C4-2B (cell line): Measurements from ENCODE around the gene C1orf185.

Experiments used
- ZFX ChIP-seq: fragments of 450-650 bp; IDR thresholded peaks from 2 replicates; pipeline ENCODE4 v1.6.1; 2017
- TF ChIP-seq, protein P1 (sequence below): fragments of 450-650 bp; conservative IDR thresholded peaks from 2 replicates; pipeline ENCODE4 v1.5.1; 2017; ENCODE audit warnings: mild to moderate bottlenecking

DNA sequence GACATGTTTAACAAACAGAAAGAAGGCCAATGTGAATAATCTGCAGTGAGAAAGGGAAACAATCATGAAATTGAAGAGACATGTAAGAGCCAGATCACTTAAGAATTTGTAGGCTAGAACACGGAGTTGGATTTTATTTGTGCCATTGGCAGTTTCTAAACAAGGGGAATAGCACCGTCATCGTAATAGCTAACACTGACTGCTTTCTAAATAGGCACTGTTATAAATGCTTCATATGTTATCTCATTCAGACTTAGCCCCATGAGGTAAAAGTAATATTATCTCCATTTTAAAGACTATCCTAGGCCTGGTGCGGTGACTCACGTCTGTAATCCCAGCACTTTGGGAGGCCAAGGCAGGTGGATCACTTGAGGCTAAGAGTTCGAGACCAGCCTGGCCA, 12.1 kb downstream of the C1orf185 start:
- TF ChIP-seq, protein P1, sequence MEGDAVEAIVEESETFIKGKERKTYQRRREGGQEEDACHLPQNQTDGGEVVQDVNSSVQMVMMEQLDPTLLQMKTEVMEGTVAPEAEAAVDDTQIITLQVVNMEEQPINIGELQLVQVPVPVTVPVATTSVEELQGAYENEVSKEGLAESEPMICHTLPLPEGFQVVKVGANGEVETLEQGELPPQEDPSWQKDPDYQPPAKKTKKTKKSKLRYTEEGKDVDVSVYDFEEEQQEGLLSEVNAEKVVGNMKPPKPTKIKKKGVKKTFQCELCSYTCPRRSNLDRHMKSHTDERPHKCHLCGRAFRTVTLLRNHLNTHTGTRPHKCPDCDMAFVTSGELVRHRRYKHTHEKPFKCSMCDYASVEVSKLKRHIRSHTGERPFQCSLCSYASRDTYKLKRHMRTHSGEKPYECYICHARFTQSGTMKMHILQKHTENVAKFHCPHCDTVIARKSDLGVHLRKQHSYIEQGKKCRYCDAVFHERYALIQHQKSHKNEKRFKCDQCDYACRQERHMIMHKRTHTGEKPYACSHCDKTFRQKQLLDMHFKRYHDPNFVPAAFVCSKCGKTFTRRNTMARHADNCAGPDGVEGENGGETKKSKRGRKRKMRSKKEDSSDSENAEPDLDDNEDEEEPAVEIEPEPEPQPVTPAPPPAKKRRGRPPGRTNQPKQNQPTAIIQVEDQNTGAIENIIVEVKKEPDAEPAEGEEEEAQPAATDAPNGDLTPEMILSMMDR: no peak
- TF ChIP-seq ZFX: no peak
